ENCODE data around the gene ACO2.
"Not testable (repeated sequence)": the region's sequence is repeated elsewhere in the genome, so short reads cannot be mapped to it uniquely, and the experiment has no call there.

The ACO2 gene

GRCh38 chr22:41550952-41551491, 82.1 kb downstream of the ACO2 start:
- no peaks in the 10 kb centered on the region for H3K4me1 Mint-ChIP-seq (ENCODE audit: low read depth)
- H3K9me3 Mint-ChIP-seq, result no peaks in the 10 kb centered on the region
- peaks cover 16% of the 10 kb centered on the region for H3K27me3 Mint-ChIP-seq (ENCODE audit: low read depth)
- no peak overlapping the region for H3K4me3 Mint-ChIP-seq
- no peaks in the 10 kb centered on the region for H3K36me3 Mint-ChIP-seq (ENCODE audit: low read depth)
- H3K27ac Mint-ChIP-seq, result no peak overlapping the region

- H3K36me3 Mint-ChIP-seq (ENCODE audit: low read depth), result no peaks in the 10 kb centered on the region
- no peak overlapping the region for H3K27ac Mint-ChIP-seq
- no peaks in the 10 kb centered on the region for H3K9me3 Mint-ChIP-seq
- H3K4me3 Mint-ChIP-seq, result no peak overlapping the region
- H3K27me3 Mint-ChIP-seq (ENCODE audit: low read depth), result peaks cover 16% of the 10 kb centered on the region
- H3K4me1 Mint-ChIP-seq (ENCODE audit: low read depth), result no peaks in the 10 kb centered on the region
Observed at GRCh38 chr22:41551877-41552582, 83.1 kb downstream of the ACO2 start.

GRCh38 chr22:41555325-41555982, 86.5 kb downstream of the ACO2 start:
- no peaks in the 10 kb centered on the region for H3K36me3 Mint-ChIP-seq (ENCODE audit: low read depth)
- peaks cover 31% of the 10 kb centered on the region for H3K27me3 Mint-ChIP-seq (ENCODE audit: low read depth)
- H3K4me1 Mint-ChIP-seq (ENCODE audit: low read depth), result no peaks in the 10 kb centered on the region
- H3K9me3 Mint-ChIP-seq, result no peaks in the 10 kb centered on the region
- H3K27ac Mint-ChIP-seq, result no peak overlapping the region
- H3K4me3 Mint-ChIP-seq, result no peak overlapping the region

GRCh38 chr22:41556561-41556960, 87.6 kb downstream of the ACO2 start:
- H3K9me3 Mint-ChIP-seq, result no peaks in the 10 kb centered on the region
- H3K4me3 Mint-ChIP-seq, result no peak overlapping the region
- no peaks in the 10 kb centered on the region for H3K4me1 Mint-ChIP-seq (ENCODE audit: low read depth)
- H3K27me3 Mint-ChIP-seq (ENCODE audit: low read depth), result peaks cover 42% of the 10 kb centered on the region
- no peaks in the 10 kb centered on the region for H3K36me3 Mint-ChIP-seq (ENCODE audit: low read depth)
- H3K27ac Mint-ChIP-seq, result no peak overlapping the region

- H3K4me3 Mint-ChIP-seq, result no peak overlapping the region
- no peaks in the 10 kb centered on the region for H3K36me3 Mint-ChIP-seq (ENCODE audit: low read depth)
- no peaks in the 10 kb centered on the region for H3K9me3 Mint-ChIP-seq
- peaks cover 41% of the 10 kb centered on the region for H3K27me3 Mint-ChIP-seq (ENCODE audit: low read depth)
- H3K27ac Mint-ChIP-seq, result no peak overlapping the region
- no peaks in the 10 kb centered on the region for H3K4me1 Mint-ChIP-seq (ENCODE audit: low read depth)
Observed at GRCh38 chr22:41557401-41558240, 88.7 kb downstream of the ACO2 start.

- H3K27ac Mint-ChIP-seq; H3K36me3 Mint-ChIP-seq (ENCODE audit: low read depth); H3K9me3 Mint-ChIP-seq; H3K4me1 Mint-ChIP-seq (ENCODE audit: low read depth); H3K4me3 Mint-ChIP-seq: not testable (repeated sequence)
- peaks cover 38% of the 10 kb centered on the region for H3K27me3 Mint-ChIP-seq (ENCODE audit: low read depth)
Observed at GRCh38 chr22:41558241-41558630, 89.3 kb downstream of the ACO2 start.

- Mint-ChIP-seq H3K4me1 (ENCODE audit: low read depth) (no peaks in the 10 kb centered on the region), H3K9me3 (no peaks in the 10 kb centered on the region), H3K36me3 (ENCODE audit: low read depth) (no peaks in the 10 kb centered on the region), H3K27ac (no peak overlapping the region), H3K27me3 (ENCODE audit: low read depth) (peaks cover 35% of the 10 kb centered on the region), H3K4me3 (no peak overlapping the region)
Observed at GRCh38 chr22:41560095-41560471, 91.2 kb downstream of the ACO2 start.

GRCh38 chr22:41561335-41561734, 92.4 kb downstream of the ACO2 start:
- H3K36me3 Mint-ChIP-seq (ENCODE audit: low read depth), result no peaks in the 10 kb centered on the region
- H3K4me1 Mint-ChIP-seq (ENCODE audit: low read depth), result peaks cover 4% of the 10 kb centered on the region
- H3K9me3 Mint-ChIP-seq, result no peaks in the 10 kb centered on the region
- H3K27me3 Mint-ChIP-seq (ENCODE audit: low read depth), result peaks cover 35% of the 10 kb centered on the region
- no peak overlapping the region for H3K27ac Mint-ChIP-seq
- H3K4me3 Mint-ChIP-seq, result no peak overlapping the region

- H3K4me3 Mint-ChIP-seq, result no peak overlapping the region
- H3K36me3 Mint-ChIP-seq (ENCODE audit: low read depth), result no peaks in the 10 kb centered on the region
- H3K27ac Mint-ChIP-seq, result no peak overlapping the region
- peaks cover 4% of the 10 kb centered on the region for H3K4me1 Mint-ChIP-seq (ENCODE audit: low read depth)
- H3K9me3 Mint-ChIP-seq, result no peaks in the 10 kb centered on the region
- H3K27me3 Mint-ChIP-seq (ENCODE audit: low read depth), result peaks cover 35% of the 10 kb centered on the region
Observed at GRCh38 chr22:41561788-41562187, 92.9 kb downstream of the ACO2 start.

GRCh38 chr22:41562461-41562860, 93.5 kb downstream of the ACO2 start:
- peaks cover 4% of the 10 kb centered on the region for H3K4me1 Mint-ChIP-seq (ENCODE audit: low read depth)
- peaks cover 35% of the 10 kb centered on the region for H3K27me3 Mint-ChIP-seq (ENCODE audit: low read depth)
- H3K9me3 Mint-ChIP-seq, result no peaks in the 10 kb centered on the region
- no peak overlapping the region for H3K27ac Mint-ChIP-seq
- H3K36me3 Mint-ChIP-seq (ENCODE audit: low read depth), result no peaks in the 10 kb centered on the region
- H3K4me3 Mint-ChIP-seq, result no peak overlapping the region

GRCh38 chr22:41563051-41563711, 94.3 kb downstream of the ACO2 start:
- no peaks in the 10 kb centered on the region for H3K9me3 Mint-ChIP-seq
- H3K27me3 Mint-ChIP-seq (ENCODE audit: low read depth), result peaks cover 35% of the 10 kb centered on the region
- H3K27ac Mint-ChIP-seq, result no peak overlapping the region
- peaks cover 4% of the 10 kb centered on the region for H3K4me1 Mint-ChIP-seq (ENCODE audit: low read depth)
- H3K36me3 Mint-ChIP-seq (ENCODE audit: low read depth), result no peaks in the 10 kb centered on the region
- no peak overlapping the region for H3K4me3 Mint-ChIP-seq

- H3K27me3 Mint-ChIP-seq (ENCODE audit: low read depth), result peaks cover 29% of the 10 kb centered on the region
- H3K4me3 Mint-ChIP-seq, result no peak overlapping the region
- H3K27ac Mint-ChIP-seq, result no peak overlapping the region
- no peaks in the 10 kb centered on the region for H3K36me3 Mint-ChIP-seq (ENCODE audit: low read depth)
- peaks cover 4% of the 10 kb centered on the region for H3K4me1 Mint-ChIP-seq (ENCODE audit: low read depth)
- no peaks in the 10 kb centered on the region for H3K9me3 Mint-ChIP-seq
Observed at GRCh38 chr22:41564563-41564962, 95.6 kb downstream of the ACO2 start.

GRCh38 chr22:41565403-41566054, 96.6 kb downstream of the ACO2 start:
- H3K36me3 Mint-ChIP-seq (ENCODE audit: low read depth), result no peaks in the 10 kb centered on the region
- H3K4me3 Mint-ChIP-seq, result no peak overlapping the region
- H3K27ac Mint-ChIP-seq, result no peak overlapping the region
- peaks cover 4% of the 10 kb centered on the region for H3K4me1 Mint-ChIP-seq (ENCODE audit: low read depth)
- H3K9me3 Mint-ChIP-seq, result no peaks in the 10 kb centered on the region
- H3K27me3 Mint-ChIP-seq (ENCODE audit: low read depth), result peaks cover 19% of the 10 kb centered on the region

- Mint-ChIP-seq H3K27ac (no peak overlapping the region), H3K4me1 (ENCODE audit: low read depth) (peaks cover 4% of the 10 kb centered on the region), H3K4me3 (no peak overlapping the region), H3K9me3 (no peaks in the 10 kb centered on the region), H3K27me3 (ENCODE audit: low read depth) (peaks cover 4% of the 10 kb centered on the region), H3K36me3 (ENCODE audit: low read depth) (no peaks in the 10 kb centered on the region)
Observed at GRCh38 chr22:41567512-41567768, 98.5 kb downstream of the ACO2 start.
